ENCODE results near the gene KRT84.

DNA sequence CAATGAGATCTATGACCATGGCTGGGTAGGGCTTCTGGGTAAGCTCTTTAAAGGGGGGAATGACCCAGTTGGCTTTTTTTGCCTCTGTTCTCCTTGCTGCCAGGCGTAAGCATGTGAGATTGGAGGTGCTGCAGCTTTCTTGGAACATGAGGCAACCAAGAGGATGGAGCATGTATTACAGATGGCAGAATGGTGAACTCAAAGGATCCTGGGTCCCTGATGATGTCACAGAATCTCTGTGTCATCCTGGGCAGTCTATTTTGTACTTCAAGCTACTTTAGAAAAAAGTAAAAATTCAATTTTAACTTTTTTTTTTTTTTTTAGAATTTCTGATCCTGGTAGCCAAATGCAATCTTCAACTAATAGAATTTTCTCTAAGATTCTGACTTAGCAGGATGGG is 12.7 kb upstream of the KRT84 start:
- no peak for TF ChIP-seq POLR2A (IDR thresholded peaks at IDR 0.05)
- TF ChIP-seq, protein P1, sequence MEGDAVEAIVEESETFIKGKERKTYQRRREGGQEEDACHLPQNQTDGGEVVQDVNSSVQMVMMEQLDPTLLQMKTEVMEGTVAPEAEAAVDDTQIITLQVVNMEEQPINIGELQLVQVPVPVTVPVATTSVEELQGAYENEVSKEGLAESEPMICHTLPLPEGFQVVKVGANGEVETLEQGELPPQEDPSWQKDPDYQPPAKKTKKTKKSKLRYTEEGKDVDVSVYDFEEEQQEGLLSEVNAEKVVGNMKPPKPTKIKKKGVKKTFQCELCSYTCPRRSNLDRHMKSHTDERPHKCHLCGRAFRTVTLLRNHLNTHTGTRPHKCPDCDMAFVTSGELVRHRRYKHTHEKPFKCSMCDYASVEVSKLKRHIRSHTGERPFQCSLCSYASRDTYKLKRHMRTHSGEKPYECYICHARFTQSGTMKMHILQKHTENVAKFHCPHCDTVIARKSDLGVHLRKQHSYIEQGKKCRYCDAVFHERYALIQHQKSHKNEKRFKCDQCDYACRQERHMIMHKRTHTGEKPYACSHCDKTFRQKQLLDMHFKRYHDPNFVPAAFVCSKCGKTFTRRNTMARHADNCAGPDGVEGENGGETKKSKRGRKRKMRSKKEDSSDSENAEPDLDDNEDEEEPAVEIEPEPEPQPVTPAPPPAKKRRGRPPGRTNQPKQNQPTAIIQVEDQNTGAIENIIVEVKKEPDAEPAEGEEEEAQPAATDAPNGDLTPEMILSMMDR (IDR thresholded peaks at IDR 0.05): no peak
